H9 (cell line): Measurements from ENCODE around the gene ZMYM2. TPM values are rescaled to one million over a fixed set of nuclear protein-coding genes. Genes with fewer than 3 reads are reported as not detected.

Experiments
- DNase-seq: peaks from one replicate; pipeline ENCODE4 v3.0.0-alpha.2; 2017
- H2AFZ ChIP-seq: one replicate; pipeline ENCODE4 v1.6.1; 2013; ENCODE audit warnings: mild to moderate bottlenecking, low read length, control low read depth, moderate library complexity
- H2AK5ac ChIP-seq: 2 replicates; pipeline ENCODE4 v1.6.1; 2013; ENCODE audit warnings: low read length, control low read depth, mixed read lengths; ENCODE audit not compliant: insufficient read length
- H2BK120ac ChIP-seq: one replicate; pipeline ENCODE4 v1.6.1; 2013; ENCODE audit warnings: low read depth, mild to moderate bottlenecking, low read length, control low read depth, inconsistent platforms; ENCODE audit not compliant: poor library complexity, severe bottlenecking
- H2BK12ac ChIP-seq: 2 replicates; pipeline ENCODE4 v1.6.1; 2013; ENCODE audit warnings: low read length, control low read depth, mixed read lengths, low read depth; ENCODE audit not compliant: insufficient read length
- H2BK15ac ChIP-seq: 2 replicates; pipeline ENCODE4 v1.6.1; 2013; ENCODE audit warnings: low read depth, low read length, control low read depth
- H2BK20ac ChIP-seq: one replicate; pipeline ENCODE4 v1.6.1; 2013; ENCODE audit warnings: low read depth, mild to moderate bottlenecking, low read length, control low read depth, inconsistent platforms; ENCODE audit not compliant: poor library complexity, severe bottlenecking
- H2BK5ac ChIP-seq: 2 replicates; pipeline ENCODE4 v1.6.1; 2013; ENCODE audit warnings: low read length, control low read depth, mixed read lengths; ENCODE audit not compliant: insufficient read length
- H3K14ac ChIP-seq: 2 replicates; pipeline ENCODE4 v1.6.1; 2013; ENCODE audit warnings: low read length, control low read depth; ENCODE audit not compliant: insufficient read depth
- H3K18ac ChIP-seq: 2 replicates; pipeline ENCODE4 v1.6.1; 2013; ENCODE audit warnings: low read depth, mild to moderate bottlenecking, mixed read lengths, low read length, control low read depth; ENCODE audit not compliant: insufficient read length
- H3K23ac ChIP-seq: 2 replicates; pipeline ENCODE4 v1.6.1; 2013; ENCODE audit warnings: low read length, control low read depth, mixed read lengths, low read depth; ENCODE audit not compliant: insufficient read length
- H3K23me2 ChIP-seq: 2 replicates; pipeline ENCODE4 v1.6.1; 2013; ENCODE audit warnings: low read depth, mild to moderate bottlenecking, mixed read lengths, low read length, control low read depth; ENCODE audit not compliant: insufficient read length, poor library complexity, severe bottlenecking
- H3K27ac ChIP-seq: 2 replicates; pipeline ENCODE4 v1.5.1; 2013; ENCODE audit warnings: low read length, control low read depth, mixed read lengths, low read depth; ENCODE audit not compliant: insufficient read length
- H3K27me3 ChIP-seq: 2 replicates; pipeline ENCODE4 v1.6.1; 2013; ENCODE audit warnings: low read length, control low read depth, inconsistent platforms; ENCODE audit not compliant: insufficient read depth
- H3K4ac ChIP-seq: 2 replicates; pipeline ENCODE4 v1.6.1; 2013; ENCODE audit warnings: low read depth, mild to moderate bottlenecking, control low read depth, inconsistent platforms, low read length, moderate library complexity
- H3K4me1 ChIP-seq: 2 replicates; pipeline ENCODE4 v1.6.1; 2013; ENCODE audit warnings: low read length, control low read depth, inconsistent platforms; ENCODE audit not compliant: insufficient read depth
- H3K4me2 ChIP-seq: 2 replicates; pipeline ENCODE4 v1.6.1; 2013; ENCODE audit warnings: low read length, control low read depth, mixed read lengths; ENCODE audit not compliant: insufficient read length, insufficient read depth
- H3K56ac ChIP-seq: 2 replicates; pipeline ENCODE4 v1.6.1; 2013; ENCODE audit warnings: low read depth, mild to moderate bottlenecking, mixed read lengths, low read length, control low read depth; ENCODE audit not compliant: insufficient read length
- H3K79me1 ChIP-seq: 2 replicates; pipeline ENCODE4 v1.6.1; 2013; ENCODE audit warnings: low read depth, mild to moderate bottlenecking, moderate library complexity, low read length, control low read depth, inconsistent platforms; ENCODE audit not compliant: insufficient read depth, poor library complexity, severe bottlenecking
- H3K79me2 ChIP-seq: 2 replicates; pipeline ENCODE4 v1.6.1; 2013; ENCODE audit warnings: low read length, control low read depth, inconsistent platforms; ENCODE audit not compliant: insufficient read depth
- H3K9ac ChIP-seq: 2 replicates; pipeline ENCODE4 v1.6.1; 2013; ENCODE audit warnings: low read length, control low read depth, mixed read lengths; ENCODE audit not compliant: insufficient read length; ENCODE audit errors: extremely low read depth
- H3K9me3 ChIP-seq: one replicate; pipeline ENCODE4 v1.6.1; 2013; ENCODE audit warnings: low read depth, low read length, inconsistent platforms; ENCODE audit not compliant: control insufficient read depth
- H3T11ph ChIP-seq: one replicate; pipeline ENCODE4 v1.6.1; 2013; ENCODE audit warnings: mild to moderate bottlenecking, low read length, control low read depth, inconsistent platforms
- H4K20me1 ChIP-seq: one replicate; pipeline ENCODE4 v1.6.1; 2013; ENCODE audit not compliant: control insufficient read depth, insufficient read length, insufficient read depth
- H4K5ac ChIP-seq: 2 replicates; pipeline ENCODE4 v1.6.1; 2013; ENCODE audit warnings: low read depth, mild to moderate bottlenecking, mixed read lengths, low read length, control low read depth; ENCODE audit not compliant: insufficient read length
- H4K8ac ChIP-seq: replicated peaks from 2 replicates; pipeline ENCODE4 v1.6.1; 2013; ENCODE audit warnings: low read length, control low read depth, mixed read lengths, low read depth; ENCODE audit not compliant: insufficient read length
- H4K91ac ChIP-seq: 2 replicates; pipeline ENCODE4 v1.6.1; 2013; ENCODE audit warnings: low read depth, mild to moderate bottlenecking, moderate library complexity, mixed read lengths, low read length, control low read depth; ENCODE audit not compliant: insufficient read length
- H3K27ac Mint-ChIP-seq, 3 experiments: 2 replicates in 2 of 3; 3 replicates in 1 of 3; pipeline ENCODE4 v1.8.0; 2020 to 2021; ENCODE audit warnings: mixed read lengths in 3 of 3, mild to moderate bottlenecking in 1 of 3, moderate library complexity in 1 of 3
- H3K27me3 Mint-ChIP-seq: 2 replicates; pipeline ENCODE4 v1.8.0; 2021; ENCODE audit warnings: low read depth, mild to moderate bottlenecking, moderate library complexity, mixed read lengths
- H3K36me3 Mint-ChIP-seq, 3 experiments: 2 replicates in 2 of 3; 3 replicates in 1 of 3; pipeline ENCODE4 v1.8.0; 2020 to 2021; ENCODE audit warnings: low read depth in 3 of 3, mixed read lengths in 3 of 3; ENCODE audit not compliant: insufficient read depth in 1 of 3
- H3K4me1 Mint-ChIP-seq, 2 experiments: 2 replicates each; pipeline ENCODE4 v1.8.0; 2020; ENCODE audit warnings: mixed read lengths in 2 of 2
- H3K4me3 Mint-ChIP-seq, 2 experiments: 2 replicates in 1 of 2; 3 replicates in 1 of 2; pipeline ENCODE4 v1.8.0; 2020 to 2021; ENCODE audit warnings: mild to moderate bottlenecking in 2 of 2, mixed read lengths in 2 of 2, moderate library complexity in 1 of 2
- H3K9me3 Mint-ChIP-seq, 2 experiments: 2 replicates in 1 of 2; 3 replicates in 1 of 2; pipeline ENCODE4 v1.8.0; 2020; ENCODE audit warnings: mild to moderate bottlenecking in 2 of 2, mixed read lengths in 2 of 2, moderate library complexity in 1 of 2
- WGBS: extraction: QIAGEN DNeasy Blood & Tissue Kit; methylation state at CpG from one replicate; pipeline ENCODE4 v1.1.7; 2013; ENCODE audit warnings: missing lambda C conversion rate, low lambda C conversion rate, mixed read lengths; ENCODE audit not compliant: insufficient read length; ENCODE audit errors: extremely low coverage; 5-methylcytosine and 5-hydroxymethylcytosine counted together
- total RNA-seq: library from RNA; stranded (reverse); gene quantifications from 2 replicates; pipeline ENCODE4 v1.2.1, GENCODE V29; 2021
- TF ChIP-seq, protein P1 (sequence below): fragments of 200-600 bp; sonication (generic); conservative IDR thresholded peaks from 3 replicates; pipeline ENCODE4 v1.8.0; 2021; ENCODE audit warnings: antibody characterized with exemption, mild to moderate bottlenecking

ZMYM2 gene
- total RNA-seq, 1 experiment from 2014 or later = 173 TPM

DNA sequence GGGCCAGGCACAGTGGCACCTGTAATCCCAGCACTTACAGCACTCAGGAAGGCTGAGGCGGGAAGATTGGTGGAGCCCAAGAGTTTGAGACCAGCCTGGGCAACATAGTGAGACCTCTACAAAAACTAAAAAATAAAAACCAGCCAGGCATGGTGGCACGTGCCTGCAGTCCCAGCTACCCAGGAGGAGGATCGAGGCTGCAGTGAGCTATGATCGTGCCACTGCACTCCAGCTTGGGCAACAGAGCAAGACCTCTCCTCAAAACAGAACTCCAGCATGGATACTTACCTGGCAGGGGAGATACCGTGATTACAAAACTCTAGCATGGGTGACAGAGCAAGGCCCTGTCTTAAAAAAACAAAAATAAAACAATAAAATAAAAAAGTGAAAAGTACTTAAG lies 107.0 kb downstream of the ZMYM2 start:
- Histone ChIP-seq H3K79me1 (no peaks in the 10 kb centered on the region), H4K20me1 (no peaks in the 10 kb centered on the region), H3K14ac (no peak overlapping the region), H2AFZ (no peak overlapping the region), H3K9ac (no peak overlapping the region), H3K4ac (no peak overlapping the region), H2BK12ac (no peak overlapping the region), H2BK15ac (no peak overlapping the region), H3K27me3 (no peaks in the 10 kb centered on the region), H3K23ac (no peak overlapping the region), H2BK5ac (no peak overlapping the region), H2AK5ac (no peak overlapping the region), H3K23me2 (no peaks in the 10 kb centered on the region), H3K9me3 (no peaks in the 10 kb centered on the region), H3K4me1 (no peaks in the 10 kb centered on the region), H4K91ac (no peak overlapping the region), H3T11ph (no peak overlapping the region), H3K18ac (no peak overlapping the region), H2BK120ac (no peak overlapping the region), H4K5ac (no peak overlapping the region), H3K79me2 (no peaks in the 10 kb centered on the region), H3K27ac (no peak overlapping the region), H4K8ac (no peak overlapping the region), H2BK20ac (no peak overlapping the region), H3K4me2 (no peak overlapping the region), H3K56ac (no peak overlapping the region)
- Mint-ChIP-seq H3K27ac (peak overlapping the region in 1 of 3 experiments; percentile 34; a peak in 3 of 7 replicates), H3K4me1 (no peaks in the 10 kb centered on the region), H3K36me3 (peaks cover 28 to 75% (median 63%) of the 10 kb centered on the region in 3 experiments; a peak in 6 of 7 replicates), H3K9me3 (no peaks in the 10 kb centered on the region), H3K27me3 (no peaks in the 10 kb centered on the region), H3K4me3 (no peak overlapping the region)
- TF ChIP-seq, protein P1, sequence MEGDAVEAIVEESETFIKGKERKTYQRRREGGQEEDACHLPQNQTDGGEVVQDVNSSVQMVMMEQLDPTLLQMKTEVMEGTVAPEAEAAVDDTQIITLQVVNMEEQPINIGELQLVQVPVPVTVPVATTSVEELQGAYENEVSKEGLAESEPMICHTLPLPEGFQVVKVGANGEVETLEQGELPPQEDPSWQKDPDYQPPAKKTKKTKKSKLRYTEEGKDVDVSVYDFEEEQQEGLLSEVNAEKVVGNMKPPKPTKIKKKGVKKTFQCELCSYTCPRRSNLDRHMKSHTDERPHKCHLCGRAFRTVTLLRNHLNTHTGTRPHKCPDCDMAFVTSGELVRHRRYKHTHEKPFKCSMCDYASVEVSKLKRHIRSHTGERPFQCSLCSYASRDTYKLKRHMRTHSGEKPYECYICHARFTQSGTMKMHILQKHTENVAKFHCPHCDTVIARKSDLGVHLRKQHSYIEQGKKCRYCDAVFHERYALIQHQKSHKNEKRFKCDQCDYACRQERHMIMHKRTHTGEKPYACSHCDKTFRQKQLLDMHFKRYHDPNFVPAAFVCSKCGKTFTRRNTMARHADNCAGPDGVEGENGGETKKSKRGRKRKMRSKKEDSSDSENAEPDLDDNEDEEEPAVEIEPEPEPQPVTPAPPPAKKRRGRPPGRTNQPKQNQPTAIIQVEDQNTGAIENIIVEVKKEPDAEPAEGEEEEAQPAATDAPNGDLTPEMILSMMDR = no peak
- no peak for DNase-seq
- no CpG with 5 or more reads among the region's 5 CpGs for WGBS
